Measurements from ENCODE around the gene RAVER1. TPM values are rescaled to one million over a fixed set of nuclear protein-coding genes. Genes with fewer than 3 reads are reported as not detected.

RAVER1 gene
- total RNA-seq, 1 experiment from 2014 or later, result 62.4 TPM

GRCh38 chr19:10335352-10335985 is 2.1 kb upstream of the RAVER1 start:
- H3K4me3 ChIP-seq (ENCODE audit: low read length), result peak overlapping the region; percentile 84
- peaks cover 1% of the 10 kb centered on the region; the same call in 1 of the 2 replicates for H3K36me3 ChIP-seq (ENCODE audit: low read depth, low read length)
- peaks cover 34% of the 10 kb centered on the region for H3K79me2 ChIP-seq (ENCODE audit: low read length)
- POLR2A ChIA-PET (ENCODE audit: unreplicated experiment), result no interaction called here
- H3K4me1 ChIP-seq (ENCODE audit: insufficient read depth, low read length), result peaks cover 22% of the 10 kb centered on the region
- no peaks in the 10 kb centered on the region for H3F3A ChIP-seq (ENCODE audit: low read length, unreplicated experiment)
- DNase-seq (no peak), ATAC-seq (no peak)
- peak overlapping the region; percentile 96 for H3K4me2 ChIP-seq (ENCODE audit: low read length)
- no peaks in the 10 kb centered on the region for H3K27me3 ChIP-seq (ENCODE audit: low read length)
- TF ChIP-seq EZH2 (IDR thresholded peaks at IDR 0.05; ENCODE audit: low read length, unreplicated experiment) (no peak), CTCF (conservative IDR thresholded peaks at IDR 0.05; ENCODE audit: low read depth, low read length) (no peak), EZH2phosphoT487 (IDR thresholded peaks at IDR 0.05; ENCODE audit: borderline replicate concordance, low read length) (no peak)
- peak overlapping the region; percentile 82 for H2AFZ ChIP-seq (ENCODE audit: low read length)
- peak overlapping the region; percentile 20; the same call in 1 of the 2 replicates for H3K9ac ChIP-seq (ENCODE audit: low read length)
- no peaks in the 10 kb centered on the region for H3K9me2 ChIP-seq (replicated peaks; ENCODE audit: low read length)
- CTCF ChIA-PET, result no interaction called here
- no peak overlapping the region for H3K27ac ChIP-seq (ENCODE audit: low read length)
- no TSS peak for BruUV-seq (replicated peaks)
- intact Hi-C loops (cut with micrococcal nuclease), result loop anchor here (1.0 to 10.0 kb wide), 2 partner anchors 49 to 66 kb away; partner anchors contain the start of gene TYK2
- peaks cover 9% of the 10 kb centered on the region for H4K20me1 ChIP-seq (ENCODE audit: low read length)
- no peaks in the 10 kb centered on the region for H3K9me3 ChIP-seq (ENCODE audit: low read length)

- intact Hi-C loops (cut with micrococcal nuclease), result loop anchor here (1.0 to 10.0 kb wide), 2 partner anchors 50 to 65 kb away; partner anchors contain the start of gene TYK2
- H4K20me1 ChIP-seq (ENCODE audit: low read length), result peaks cover 10% of the 10 kb centered on the region
- peak overlapping the region; percentile 84 for H3K4me3 ChIP-seq (ENCODE audit: low read length)
- peak overlapping the region; percentile 5 for H3K27ac ChIP-seq (ENCODE audit: low read length)
- ATAC-seq (peak; percentile 84), DNase-seq (peak; percentile 99)
- no peaks in the 10 kb centered on the region for H3K27me3 ChIP-seq (ENCODE audit: low read length)
- no TSS peak for BruUV-seq (replicated peaks)
- no peaks in the 10 kb centered on the region for H3K9me2 ChIP-seq (replicated peaks; ENCODE audit: low read length)
- H3K36me3 ChIP-seq (ENCODE audit: low read depth, low read length), result peaks cover 7% of the 10 kb centered on the region
- H3F3A ChIP-seq (ENCODE audit: low read length, unreplicated experiment), result no peaks in the 10 kb centered on the region
- ChIA-PET POLR2A (ENCODE audit: unreplicated experiment) (interaction anchor here (0.6 to 0.8 kb wide), 5 partner anchors 18 to 164 kb away, joined by 3 to 11 read pairs (median 4); partner anchors contain the start of gene TYK2), CTCF (interaction anchor here (0.8 to 2.2 kb wide), 4 partner anchors 54 to 76 kb away, joined by 3 to 15 read pairs (median 6); partner anchors contain the start of gene ICAM1)
- peak overlapping the region; percentile 86 for H3K9ac ChIP-seq (ENCODE audit: low read length)
- peak overlapping the region; percentile 96 for H3K4me2 ChIP-seq (ENCODE audit: low read length)
- H3K79me2 ChIP-seq (ENCODE audit: low read length), result peaks cover 41% of the 10 kb centered on the region
- peaks cover 22% of the 10 kb centered on the region for H3K4me1 ChIP-seq (ENCODE audit: insufficient read depth, low read length)
- TF ChIP-seq EZH2phosphoT487 (IDR thresholded peaks at IDR 0.05; ENCODE audit: borderline replicate concordance, low read length), result no peak
- TF ChIP-seq CTCF (conservative IDR thresholded peaks at IDR 0.05; ENCODE audit: low read depth, low read length), result peak; percentile 37; the same call in 1 of the 2 replicates
- H3K9me3 ChIP-seq (ENCODE audit: low read length), result no peaks in the 10 kb centered on the region
- peak overlapping the region; percentile 82 for H2AFZ ChIP-seq (ENCODE audit: low read length)
Observed at GRCh38 chr19:10334588-10335351, 1.4 kb upstream of the RAVER1 start.
